ENCODE data around the gene MYPN.

Gene MYPN

DNA sequence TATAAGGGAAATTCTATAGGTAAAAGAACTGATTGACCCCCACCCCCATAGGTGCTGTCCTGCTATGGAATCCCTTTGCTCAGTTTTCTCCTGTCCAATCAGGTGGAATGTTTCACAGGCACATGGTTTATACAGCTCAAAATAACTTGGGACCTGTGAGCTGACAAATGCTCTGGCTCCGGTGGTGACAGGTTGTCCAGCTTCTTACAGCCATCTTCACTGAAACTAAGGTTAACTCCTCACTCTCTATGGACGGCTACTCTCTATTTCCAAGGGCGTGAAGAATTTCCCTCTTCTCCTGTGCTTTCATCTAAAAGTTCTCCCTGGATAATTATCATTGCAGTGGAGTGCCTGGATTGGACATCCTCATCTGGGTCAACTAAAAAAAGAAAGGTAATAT is at the start of gene MYPN:
MYPN (plus strand) TSS at position 158 of the 400 bp plus-strand sequence. CDS start 11,951 bp downstream, outside the sequence.
- H3K4me1 ChIP-seq (ENCODE audit: insufficient read depth, low read length, severe bottlenecking) = no peaks in the 10 kb centered on the region
- H3K9me3 ChIP-seq (ENCODE audit: low read length) = no peaks in the 10 kb centered on the region
- no peaks in the 10 kb centered on the region for H3K27me3 ChIP-seq (ENCODE audit: insufficient read depth, low read length)
- no peak within 1 kb of the TSS for H3K9ac ChIP-seq (ENCODE audit: low read length)
- H3K27ac ChIP-seq (ENCODE audit: low read depth, low read length, poor library complexity, severe bottlenecking) = no peak within 1 kb of the TSS
- no peaks in the 10 kb centered on the region for H3K9me2 ChIP-seq (ENCODE audit: low read depth, low read length)
- H2AFZ ChIP-seq (ENCODE audit: low read length) = no peak within 1 kb of the TSS; the same call in 1 of the 2 replicates
- no peak for TF ChIP-seq EZH2 (IDR thresholded peaks at IDR 0.05; ENCODE audit: borderline replicate concordance, low read length)
- TF ChIP-seq, protein P1, sequence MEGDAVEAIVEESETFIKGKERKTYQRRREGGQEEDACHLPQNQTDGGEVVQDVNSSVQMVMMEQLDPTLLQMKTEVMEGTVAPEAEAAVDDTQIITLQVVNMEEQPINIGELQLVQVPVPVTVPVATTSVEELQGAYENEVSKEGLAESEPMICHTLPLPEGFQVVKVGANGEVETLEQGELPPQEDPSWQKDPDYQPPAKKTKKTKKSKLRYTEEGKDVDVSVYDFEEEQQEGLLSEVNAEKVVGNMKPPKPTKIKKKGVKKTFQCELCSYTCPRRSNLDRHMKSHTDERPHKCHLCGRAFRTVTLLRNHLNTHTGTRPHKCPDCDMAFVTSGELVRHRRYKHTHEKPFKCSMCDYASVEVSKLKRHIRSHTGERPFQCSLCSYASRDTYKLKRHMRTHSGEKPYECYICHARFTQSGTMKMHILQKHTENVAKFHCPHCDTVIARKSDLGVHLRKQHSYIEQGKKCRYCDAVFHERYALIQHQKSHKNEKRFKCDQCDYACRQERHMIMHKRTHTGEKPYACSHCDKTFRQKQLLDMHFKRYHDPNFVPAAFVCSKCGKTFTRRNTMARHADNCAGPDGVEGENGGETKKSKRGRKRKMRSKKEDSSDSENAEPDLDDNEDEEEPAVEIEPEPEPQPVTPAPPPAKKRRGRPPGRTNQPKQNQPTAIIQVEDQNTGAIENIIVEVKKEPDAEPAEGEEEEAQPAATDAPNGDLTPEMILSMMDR (IDR thresholded peaks at IDR 0.05; ENCODE audit: low read length) = no peak
- H3K36me3 ChIP-seq (ENCODE audit: insufficient read depth, low read length) = no peaks in the 10 kb centered on the region
- no peaks in the 10 kb centered on the region for H3K79me2 ChIP-seq (ENCODE audit: insufficient read depth, low read length)
- H3F3A ChIP-seq (ENCODE audit: insufficient read depth, low read length) = no peaks in the 10 kb centered on the region
- H3K4me2 ChIP-seq (ENCODE audit: low read length) = no peak within 1 kb of the TSS
- no peaks in the 10 kb centered on the region for H4K20me1 ChIP-seq (ENCODE audit: insufficient read depth, low read length)
- no peak within 1 kb of the TSS for H3K4me3 ChIP-seq (ENCODE audit: low read depth, low read length, poor library complexity, severe bottlenecking)

- H3K9me2 ChIP-seq (ENCODE audit: low read depth, low read length) = no peaks in the 10 kb centered on the region
- H3K27ac ChIP-seq (ENCODE audit: low read depth, low read length, poor library complexity, severe bottlenecking) = no peak overlapping the region
- no peak overlapping the region for H3K4me2 ChIP-seq (ENCODE audit: low read length)
- no peak overlapping the region for H3K9ac ChIP-seq (ENCODE audit: low read length)
- H3F3A ChIP-seq (ENCODE audit: insufficient read depth, low read length) = no peaks in the 10 kb centered on the region
- no peaks in the 10 kb centered on the region for H3K27me3 ChIP-seq (ENCODE audit: insufficient read depth, low read length)
- H3K4me1 ChIP-seq (ENCODE audit: insufficient read depth, low read length, severe bottlenecking) = peaks cover 10% of the 10 kb centered on the region
- no peak overlapping the region for H2AFZ ChIP-seq (ENCODE audit: low read length)
- no peaks in the 10 kb centered on the region for H3K9me3 ChIP-seq (ENCODE audit: low read length)
- H4K20me1 ChIP-seq (ENCODE audit: insufficient read depth, low read length) = no peaks in the 10 kb centered on the region
- no peak for TF ChIP-seq EZH2 (IDR thresholded peaks at IDR 0.05; ENCODE audit: borderline replicate concordance, low read length)
- TF ChIP-seq, protein P1 (IDR thresholded peaks at IDR 0.05; ENCODE audit: low read length) = no peak
- no peak overlapping the region for H3K4me3 ChIP-seq (ENCODE audit: low read depth, low read length, poor library complexity, severe bottlenecking)
- peaks cover 27% of the 10 kb centered on the region for H3K79me2 ChIP-seq (ENCODE audit: insufficient read depth, low read length)
- peaks cover 36% of the 10 kb centered on the region; the same call in 1 of the 2 replicates for H3K36me3 ChIP-seq (ENCODE audit: insufficient read depth, low read length)
Measured at GRCh38 chr10:68067029-68067428, 42.3 kb upstream of the MYPN start.

- Histone ChIP-seq H3F3A (ENCODE audit: insufficient read depth, low read length) (no peaks in the 10 kb centered on the region), H3K36me3 (ENCODE audit: insufficient read depth, low read length) (peaks cover 36% of the 10 kb centered on the region; the same call in 1 of the 2 replicates), H3K4me3 (ENCODE audit: low read depth, low read length, poor library complexity, severe bottlenecking) (no peak overlapping the region)
Measured at GRCh38 chr10:68067508-68067907, 41.8 kb upstream of the MYPN start.

More at GRCh38 chr10:68067508-68067907, 41.8 kb upstream of the MYPN start:
- Histone ChIP-seq H3K9ac (ENCODE audit: low read length) (no peak overlapping the region), H3K27ac (ENCODE audit: low read depth, low read length, poor library complexity, severe bottlenecking) (no peak overlapping the region), H3K9me2 (ENCODE audit: low read depth, low read length) (no peaks in the 10 kb centered on the region), H2AFZ (ENCODE audit: low read length) (no peak overlapping the region), H3K4me2 (ENCODE audit: low read length) (no peak overlapping the region), H3K4me1 (ENCODE audit: insufficient read depth, low read length, severe bottlenecking) (peaks cover 15% of the 10 kb centered on the region), H3K79me2 (ENCODE audit: insufficient read depth, low read length) (peaks cover 32% of the 10 kb centered on the region), H4K20me1 (ENCODE audit: insufficient read depth, low read length) (no peaks in the 10 kb centered on the region), H3K9me3 (ENCODE audit: low read length) (no peaks in the 10 kb centered on the region), H3K27me3 (ENCODE audit: insufficient read depth, low read length) (no peaks in the 10 kb centered on the region)
- TF ChIP-seq, protein P1 (IDR thresholded peaks at IDR 0.05; ENCODE audit: low read length) = no peak
- TF ChIP-seq EZH2 (IDR thresholded peaks at IDR 0.05; ENCODE audit: borderline replicate concordance, low read length) = no peak

Measured in OCI-LY1 (cell line).